Esophagus muscularis mucosa (tissue), 4 donors: ENCODE results near the gene PRF1. TPM values are rescaled to one million over a fixed set of nuclear protein-coding genes. Genes with fewer than 3 reads are reported as not detected.
"Not testable (repeated sequence)": the region's sequence is repeated elsewhere in the genome, so short reads cannot be mapped to it uniquely, and the experiment has no call there.

ENCODE experiments used
- DNase-seq: peaks from one replicate; pipeline ENCODE4 v3.0.0-alpha.2; 2017; ENCODE audit errors: extremely low spot score
- H3K27ac ChIP-seq, 4 donors: fragments of 200-600 bp; sonication (generic); replicated peaks in 1 of 4; 1 replicate in 3 of 4; 2 replicates in 1 of 4; pipeline ENCODE4 v1.5.1; 2016 to 2019; ENCODE audit warnings: mild to moderate bottlenecking in 1 of 4
- H3K27me3 ChIP-seq, 4 donors: fragments of 200-600 bp; sonication (generic); one replicate each; pipeline versions ENCODE4 v1.5.1 to v1.6.0; 2016 to 2019
- H3K36me3 ChIP-seq, 4 donors: fragments of 200-600 bp; sonication (generic); one replicate each; pipeline ENCODE4 v1.5.1; 2016 to 2019
- H3K4me1 ChIP-seq, 4 donors: fragments of 200-600 bp; sonication (generic); one replicate each; pipeline ENCODE4 v1.5.1; 2016 to 2019
- H3K4me3 ChIP-seq, 4 donors: fragments of 200-600 bp; sonication (generic); 1 replicate in 2 of 4; 2 replicates in 2 of 4; pipeline ENCODE4 v1.5.1; 2016 to 2019; ENCODE audit warnings: mild to moderate bottlenecking in 4 of 4, moderate library complexity in 1 of 4
- H3K9me3 ChIP-seq, 4 donors: fragments of 200-600 bp; sonication (generic); 1 replicate in 3 of 4; 2 replicates in 1 of 4; pipeline ENCODE4 v1.5.1; 2016 to 2019
- CTCF ChIP-seq, 3 experiments: fragments of 200-600 bp in 2 of 3; fragments of 450-650 bp in 1 of 3; sonication (generic) in 2 of 3; IDR thresholded peaks; one replicate each; pipeline ENCODE4 v1.5.1; 2017 to 2019; ENCODE audit warnings: antibody characterized with exemption in 3 of 3, mild to moderate bottlenecking in 2 of 3, moderate library complexity in 1 of 3
- EP300 ChIP-seq: sonication (generic); formaldehyde crosslinking; IDR thresholded peaks from one replicate; pipeline ENCODE4 v1.6.1; 2017; ENCODE audit warnings: antibody characterized with exemption
- POLR2A ChIP-seq: fragments of 450-650 bp; IDR thresholded peaks from one replicate; pipeline ENCODE4 v1.6.1; 2017; ENCODE audit warnings: antibody characterized with exemption, moderate library complexity, mild to moderate bottlenecking, low read depth
- POLR2AphosphoS5 ChIP-seq, 2 donors: sonication (generic); formaldehyde crosslinking; IDR thresholded peaks; one replicate each; pipeline ENCODE4 v1.6.1; 2017; ENCODE audit warnings: antibody characterized with exemption in 2 of 2
- WGBS: methylation state at CpG from one replicate; pipeline ENCODE4 v1.1.5; 2018; 5-methylcytosine and 5-hydroxymethylcytosine counted together
- intact Hi-C: fragments of 100-400 bp; cut with DNase I; formaldehyde crosslinking; loops from one replicate; pipeline ENCODE4 v1.15.1; 2023
- total RNA-seq, 4 donors: library from RNA; depleted of rRNA; stranded (reverse); fragments of >200 nt; gene quantifications; one replicate each; pipeline versions ENCODE4 v1.1.0 to v1.2.1, GENCODE V29; 2016

The PRF1 gene
- total RNA-seq, 4 donors from 2014 or later, result 1.2 to 15.2 (median 2.4) TPM

DNA sequence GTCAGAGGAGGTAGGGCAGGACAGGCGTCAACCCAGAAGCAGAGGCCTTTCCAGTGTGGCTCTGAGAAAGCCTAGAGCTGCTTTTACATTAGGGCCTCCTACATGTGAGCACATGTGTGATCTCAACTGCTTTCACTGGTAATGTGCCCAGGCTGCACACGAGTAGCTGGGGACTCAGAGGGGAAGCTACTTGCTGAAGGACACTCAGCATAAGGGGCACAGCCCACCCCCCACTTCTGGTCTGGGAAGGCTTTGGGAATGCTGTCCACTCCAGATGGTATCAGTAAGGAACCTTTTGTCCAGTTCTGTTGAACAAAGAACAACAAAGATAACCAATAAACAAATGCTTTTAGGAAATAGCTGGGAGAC, 18.9 kb downstream of the PRF1 start:
- Histone ChIP-seq H3K27me3 (no peaks in the 10 kb centered on the region), H3K36me3 (no peaks in the 10 kb centered on the region), H3K4me3 (no peak overlapping the region), H3K27ac (no peak overlapping the region), H3K9me3 (no peaks in the 10 kb centered on the region), H3K4me1 (peaks cover 5 to 16% (median 8%) of the 10 kb centered on the region in 4 donors)
- no peak for DNase-seq
- WGBS, result 100% methylated on average over 2 of the region's 2 CpGs
- TF ChIP-seq POLR2A, result no peak
- TF ChIP-seq CTCF (IDR thresholded peaks at IDR 0.05), result no peak
- no peak for TF ChIP-seq EP300
- TF ChIP-seq POLR2AphosphoS5 (IDR thresholded peaks at IDR 0.05), result no peak
- intact Hi-C loops, result no loop called here

DNA sequence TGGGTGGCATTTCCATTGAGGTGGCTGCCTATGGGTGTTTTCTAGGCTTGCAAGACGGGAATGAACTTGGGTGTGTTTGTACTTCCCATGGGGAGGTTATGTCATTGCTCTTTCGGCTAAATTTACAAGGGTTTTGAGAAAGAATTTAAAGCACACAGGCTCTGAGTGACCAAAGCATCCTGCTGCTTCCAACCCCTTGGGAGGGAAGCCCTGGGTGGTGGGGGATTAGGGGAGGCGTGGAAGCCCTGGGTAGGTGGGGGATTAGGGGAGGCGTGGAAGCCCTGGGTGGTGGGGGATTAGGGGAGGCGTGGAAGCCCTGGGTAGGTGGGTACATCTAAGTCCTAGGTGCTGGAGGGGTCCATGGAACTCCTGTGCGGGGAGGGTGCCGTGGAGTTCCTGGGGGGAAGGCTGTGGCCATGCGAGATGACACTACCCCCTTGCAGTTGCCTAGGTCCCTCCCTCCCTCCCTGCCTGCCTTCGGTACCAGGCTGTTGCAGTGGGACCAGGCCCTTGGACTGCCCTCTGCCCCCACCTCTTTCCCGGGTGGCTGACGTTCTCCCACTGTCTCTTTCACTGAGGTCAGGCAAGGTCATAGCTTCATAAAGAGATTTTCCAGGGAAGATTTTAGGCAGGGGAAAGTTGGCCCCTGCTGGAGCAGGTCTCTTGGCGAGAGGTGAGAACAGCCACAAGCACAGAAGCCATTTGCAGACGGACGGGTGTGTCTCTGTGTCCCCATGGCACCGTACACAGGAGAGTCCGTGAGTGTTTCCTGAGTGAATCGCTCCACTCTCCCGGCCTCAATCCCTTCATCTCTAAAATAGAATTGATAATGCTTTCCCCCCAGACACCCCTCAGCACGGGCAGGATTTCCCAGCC, 19.5 kb downstream of the PRF1 start:
- Histone ChIP-seq H3K27me3 (no peaks in the 10 kb centered on the region), H3K4me1 (peaks cover 5 to 15% (median 8%) of the 10 kb centered on the region in 4 donors), H3K36me3 (no peaks in the 10 kb centered on the region), H3K4me3 (no peak overlapping the region), H3K9me3 (no peaks in the 10 kb centered on the region), H3K27ac (no peak overlapping the region)
- no peak for TF ChIP-seq POLR2AphosphoS5 (IDR thresholded peaks at IDR 0.05)
- no peak for TF ChIP-seq EP300
- no peak for TF ChIP-seq CTCF (IDR thresholded peaks at IDR 0.05)
- TF ChIP-seq POLR2A, result no peak
- no peak for DNase-seq
- WGBS, result 89% methylated on average over 18 of the region's 19 CpGs
- intact Hi-C loops, result no loop called here

DNA sequence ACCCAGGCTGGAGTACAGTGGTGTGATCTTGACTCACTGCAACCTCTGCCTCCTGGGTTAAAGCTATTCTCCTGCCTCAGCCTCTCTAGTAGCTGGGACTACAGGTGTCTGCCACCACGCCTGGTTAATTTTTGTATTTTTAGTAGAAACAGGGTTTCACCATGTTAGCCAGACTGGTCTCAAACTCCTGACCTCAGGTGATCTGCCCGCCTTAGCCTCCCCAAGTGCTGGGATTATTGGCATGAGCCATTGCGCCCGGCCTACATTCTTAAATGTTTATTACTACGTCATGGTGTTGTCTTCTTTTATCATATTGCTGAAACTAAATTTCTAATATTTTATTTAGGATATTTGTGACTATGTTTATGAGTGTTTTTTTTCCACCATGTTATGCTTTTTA, 21.4 kb downstream of the PRF1 start:
- H3K36me3 ChIP-seq, DNase-seq: not testable (repeated sequence)
- 97% methylated on average over 5 of the region's 5 CpGs for WGBS

DNA sequence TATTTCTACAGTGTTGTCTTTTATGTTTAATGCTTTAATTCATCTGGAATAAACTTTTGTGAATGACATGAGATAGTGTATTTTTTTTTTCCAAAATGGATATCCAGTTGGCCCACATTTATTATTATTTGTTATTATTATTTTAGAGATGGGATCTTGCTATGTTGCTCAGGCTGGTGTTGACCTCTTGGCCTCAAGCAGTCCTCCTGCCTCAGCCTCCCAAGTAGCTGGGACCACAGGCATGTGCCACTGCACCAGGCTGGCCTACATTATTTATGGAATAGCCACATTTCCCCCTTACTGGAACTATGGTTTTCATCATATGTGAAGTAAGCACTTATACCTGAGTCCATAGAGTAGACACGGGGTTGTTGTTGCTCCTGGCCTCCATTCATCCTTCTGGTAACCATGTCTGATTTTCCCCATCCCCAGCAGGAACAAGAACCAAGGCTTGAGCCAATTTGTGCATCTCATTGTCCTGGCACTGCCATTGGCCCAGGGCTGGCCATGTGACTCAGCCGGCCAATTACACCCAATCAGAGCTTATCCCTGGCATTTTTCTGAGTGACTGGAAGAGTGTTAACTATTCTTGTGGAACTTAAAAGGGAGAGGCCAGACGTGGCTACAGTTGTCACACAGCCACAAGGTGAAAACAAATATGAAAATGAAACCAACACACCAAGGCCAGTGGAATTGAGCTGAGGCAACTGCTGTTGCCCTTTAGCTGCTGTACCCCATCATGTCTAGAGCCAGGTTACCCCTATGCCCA, 23.1 kb downstream of the PRF1 start:
- H3K4me3 ChIP-seq, result no peak overlapping the region
- intact Hi-C loops, result no loop called here
- no peaks in the 10 kb centered on the region for H3K36me3 ChIP-seq
- DNase-seq, result no peak
- peaks cover 16 to 22% (median 16%) of the 10 kb centered on the region in 4 donors for H3K4me1 ChIP-seq
- H3K27me3 ChIP-seq, result no peaks in the 10 kb centered on the region
- no peaks in the 10 kb centered on the region for H3K9me3 ChIP-seq
- no peak overlapping the region for H3K27ac ChIP-seq
- WGBS, result 90% methylated on average over 3 of the region's 3 CpGs
- no peak for TF ChIP-seq CTCF (IDR thresholded peaks at IDR 0.05)
- no peak for TF ChIP-seq POLR2A
- TF ChIP-seq EP300, result no peak
- TF ChIP-seq POLR2AphosphoS5 (IDR thresholded peaks at IDR 0.05), result no peak

More for the DNA sequence above, 21.4 kb downstream of the PRF1 start:
- H3K27ac ChIP-seq, H3K27me3 ChIP-seq, H3K4me3 ChIP-seq, intact Hi-C loops, H3K9me3 ChIP-seq: not testable (repeated sequence)
- H3K4me1 ChIP-seq, result peaks cover 10 to 22% (median 14%) of the 10 kb centered on the region in 4 donors

DNA sequence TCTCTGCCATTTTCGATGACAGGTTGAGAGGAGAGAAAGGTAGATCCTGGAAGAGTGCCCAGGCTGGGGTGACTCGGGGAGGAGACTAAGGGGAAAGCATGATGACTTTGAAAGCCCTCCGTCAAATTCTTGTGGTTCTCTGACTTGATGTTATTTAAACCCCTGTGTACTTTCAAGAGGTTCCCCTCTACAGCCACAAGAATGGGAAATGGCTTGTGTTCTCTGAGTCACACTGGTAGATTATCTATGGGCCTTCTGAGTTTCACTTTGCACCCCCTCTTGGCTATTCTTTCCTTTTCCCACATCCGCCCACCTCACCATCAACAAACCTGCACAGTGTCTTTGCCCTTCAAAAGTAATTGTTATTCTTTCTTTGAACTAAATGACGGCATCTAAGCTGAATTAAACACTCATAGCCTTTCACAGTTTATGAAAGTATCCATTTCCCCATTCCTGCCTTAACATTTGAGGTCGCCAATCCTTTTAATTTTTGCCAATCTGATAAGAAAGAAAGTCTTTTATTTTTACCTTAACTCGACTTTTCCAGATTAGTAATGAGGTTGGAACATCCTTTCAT, 24.1 kb downstream of the PRF1 start:
- intact Hi-C loops, result no loop called here
- H3K4me1 ChIP-seq, result peaks cover 16 to 17% (median 16%) of the 10 kb centered on the region in 4 donors
- DNase-seq, result no peak
- H3K4me3 ChIP-seq, result no peak overlapping the region
- WGBS, result 64% methylated on average over 7 of the region's 7 CpGs
- H3K36me3 ChIP-seq, result no peaks in the 10 kb centered on the region
- no peaks in the 10 kb centered on the region for H3K9me3 ChIP-seq
- TF ChIP-seq POLR2AphosphoS5 (IDR thresholded peaks at IDR 0.05) (no peak), POLR2A (no peak), CTCF (IDR thresholded peaks at IDR 0.05) (no peak), EP300 (no peak)
- no peaks in the 10 kb centered on the region for H3K27me3 ChIP-seq
- no peak overlapping the region for H3K27ac ChIP-seq
